Common myeloid progenitor, CD34-positive (primary cell): ENCODE results near the gene CNTN4.

Experiments used
- CTCF ChIA-PET: fragments of 350-600 bp; sonication (Branson Sonifier 250); formaldehyde crosslinking; loops from one replicate; lab custom pipeline; 2021; ENCODE audit warnings: antibody characterized with exemption; lab: Charles Lee
- POLR2A ChIA-PET: fragments of 350-600 bp; sonication (Branson Sonifier 250); formaldehyde crosslinking; loops from one replicate; lab custom pipeline; 2021; ENCODE audit warnings: antibody characterized with exemption; lab: Charles Lee
- DNase-seq, 3 donors: peaks; one replicate each; pipeline versions ENCODE4 v3.0.0 to v3.0.0-alpha.2; 2013
- H3K27ac ChIP-seq, 2 experiments: 1 replicate in 1 of 2; 2 replicates in 1 of 2; pipeline ENCODE4 v1.7.0; 2013; ENCODE audit warnings: inconsistent platforms in 2 of 2, low read length in 2 of 2, mild to moderate bottlenecking in 2 of 2, low read depth in 1 of 2, moderate library complexity in 1 of 2; ENCODE audit not compliant: severe bottlenecking in 2 of 2, insufficient read depth in 1 of 2, poor library complexity in 1 of 2
- H3K27me3 ChIP-seq, 5 experiments: replicated peaks in 2 of 5; 1 replicate in 3 of 5; 2 replicates in 2 of 5; pipeline versions ENCODE4 v1.6.1 to v1.7.0; 2013; ENCODE audit warnings: low read length in 4 of 5, mild to moderate bottlenecking in 2 of 5, moderate library complexity in 2 of 5, inconsistent platforms in 1 of 5; ENCODE audit not compliant: insufficient read depth in 5 of 5, control insufficient read depth in 4 of 5
- H3K36me3 ChIP-seq, 4 experiments: 1 replicate in 2 of 4; 2 replicates in 2 of 4; pipeline versions ENCODE4 v1.6.1 to v1.7.0; 2013; ENCODE audit warnings: low read length in 3 of 4, control low read depth in 1 of 4, mild to moderate bottlenecking in 1 of 4; ENCODE audit not compliant: control insufficient read depth in 4 of 4, insufficient read depth in 4 of 4
- H3K4me1 ChIP-seq, 4 experiments: 1 replicate in 3 of 4; 2 replicates in 1 of 4; pipeline versions ENCODE4 v1.6.1 to v1.7.1; 2013; ENCODE audit warnings: low read length in 3 of 4, mild to moderate bottlenecking in 3 of 4, control low read depth in 1 of 4, inconsistent platforms in 1 of 4, moderate library complexity in 1 of 4; ENCODE audit not compliant: control insufficient read depth in 4 of 4, insufficient read depth in 4 of 4; ENCODE audit errors: control extremely low read depth in 1 of 4
- H3K4me3 ChIP-seq, 7 experiments: 1 replicate in 4 of 7; 2 replicates in 3 of 7; pipeline versions ENCODE4 v1.5.1 to v1.7.0; 2013; ENCODE audit warnings: mild to moderate bottlenecking in 7 of 7, low read length in 6 of 7, moderate library complexity in 6 of 7, inconsistent platforms in 2 of 7, low read depth in 2 of 7, control low read depth in 1 of 7; ENCODE audit not compliant: insufficient read depth in 4 of 7, control insufficient read depth in 1 of 7; ENCODE audit errors: extremely low read depth in 1 of 7
- H3K9me3 ChIP-seq, 5 experiments: 1 replicate in 4 of 5; 2 replicates in 1 of 5; pipeline versions ENCODE4 v1.6.1 to v1.7.1; 2013; ENCODE audit warnings: low read length in 4 of 5, mild to moderate bottlenecking in 2 of 5, inconsistent platforms in 1 of 5, low read depth in 1 of 5, moderate library complexity in 1 of 5; ENCODE audit not compliant: control insufficient read depth in 4 of 5, insufficient read depth in 2 of 5; ENCODE audit errors: control extremely low read depth in 1 of 5
- WGBS: methylation state at CpG from one replicate; pipeline ENCODE4 v1.1.5; 2013; ENCODE audit not compliant: insufficient coverage; 5-methylcytosine and 5-hydroxymethylcytosine counted together

The CNTN4 gene

DNA sequence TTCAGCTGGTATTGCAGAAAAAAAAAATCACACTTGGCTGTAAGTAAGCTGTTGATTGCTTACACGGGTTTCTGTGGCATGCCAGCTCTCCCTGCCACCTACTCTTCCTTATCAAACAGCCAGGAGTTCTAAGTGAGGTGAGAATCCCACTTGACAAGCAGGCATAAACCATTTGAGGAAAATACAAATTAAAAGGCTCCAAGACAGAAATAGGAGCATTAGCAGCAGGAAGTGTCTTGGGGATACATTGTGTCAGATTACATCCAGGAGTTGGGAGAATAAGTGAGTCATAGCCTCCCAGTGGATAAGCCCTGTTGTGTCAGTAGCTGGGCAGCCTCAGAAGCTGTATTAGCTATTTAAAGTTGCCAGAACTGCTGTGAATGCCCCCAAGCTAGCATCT is 256.0 kb downstream of the CNTN4 start:
- no peak for DNase-seq
- no peaks in the 10 kb centered on the region for H3K36me3 ChIP-seq
- ChIA-PET POLR2A (no interaction called here), CTCF (no interaction called here)
- H3K27ac ChIP-seq: no peak overlapping the region
- no peak overlapping the region for H3K4me3 ChIP-seq
- WGBS: no CpG with 5 or more reads among the region's 1 CpG
- no peaks in the 10 kb centered on the region for H3K4me1 ChIP-seq
- H3K9me3 ChIP-seq: peaks cover 0 to 1% (median 0%) of the 10 kb centered on the region in 5 experiments
- no peaks in the 10 kb centered on the region for H3K27me3 ChIP-seq

- H3K4me3 ChIP-seq: no peak overlapping the region
- H3K9me3 ChIP-seq: peaks cover 0 to 1% (median 0%) of the 10 kb centered on the region in 5 experiments
- H3K27me3 ChIP-seq: no peaks in the 10 kb centered on the region
- no peak for DNase-seq
- CTCF ChIA-PET: no interaction called here
- no peaks in the 10 kb centered on the region for H3K36me3 ChIP-seq
- no peaks in the 10 kb centered on the region for H3K4me1 ChIP-seq
- no CpG with 5 or more reads among the region's 3 CpGs for WGBS
- H3K27ac ChIP-seq: no peak overlapping the region
- POLR2A ChIA-PET: no interaction called here
These were observed 257.8 kb downstream of the CNTN4 start for GRCh38 chr3:2356298-2356950.

GRCh38 chr3:2360815-2361214 is 262.1 kb downstream of the CNTN4 start:
- WGBS: 100% methylated on average over 1 of the region's 2 CpGs
- H3K9me3 ChIP-seq: no peaks in the 10 kb centered on the region
- ChIA-PET POLR2A (no interaction called here), CTCF (no interaction called here)
- H3K4me1 ChIP-seq: no peaks in the 10 kb centered on the region
- DNase-seq: no peak
- no peaks in the 10 kb centered on the region for H3K36me3 ChIP-seq
- H3K4me3 ChIP-seq: no peak overlapping the region
- no peak overlapping the region for H3K27ac ChIP-seq
- no peaks in the 10 kb centered on the region for H3K27me3 ChIP-seq

- no peak overlapping the region for H3K27ac ChIP-seq
- 95% methylated on average over 3 of the region's 6 CpGs for WGBS
- no peaks in the 10 kb centered on the region for H3K27me3 ChIP-seq
- H3K4me1 ChIP-seq: no peaks in the 10 kb centered on the region
- H3K4me3 ChIP-seq: no peak overlapping the region
- no peaks in the 10 kb centered on the region for H3K36me3 ChIP-seq
- DNase-seq: no peak
- H3K9me3 ChIP-seq: no peaks in the 10 kb centered on the region
- ChIA-PET CTCF (no interaction called here), POLR2A (no interaction called here)
These were observed 263.5 kb downstream of the CNTN4 start for GRCh38 chr3:2362122-2362521.

DNA sequence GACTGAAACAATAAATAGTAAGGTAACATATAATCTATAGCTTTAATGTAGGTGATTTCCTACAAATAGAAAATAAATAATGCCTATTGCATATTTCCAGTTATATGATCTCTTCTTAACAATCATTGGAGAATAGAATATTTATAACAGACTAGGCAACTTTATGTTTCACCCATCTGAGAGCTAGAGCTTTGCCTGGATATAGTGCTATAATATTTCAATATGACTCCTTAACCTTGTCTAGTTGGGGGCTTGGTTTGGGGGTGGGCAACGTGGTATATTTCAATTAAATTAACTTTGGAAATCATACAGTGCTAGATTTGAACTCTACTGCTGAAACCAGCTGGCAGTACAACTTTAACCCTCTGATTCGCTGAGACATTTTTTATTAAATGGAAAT is 265.2 kb downstream of the CNTN4 start:
- Histone ChIP-seq H3K27ac (no peak overlapping the region), H3K4me1 (no peaks in the 10 kb centered on the region), H3K9me3 (no peaks in the 10 kb centered on the region), H3K4me3 (no peak overlapping the region), H3K36me3 (no peaks in the 10 kb centered on the region), H3K27me3 (no peaks in the 10 kb centered on the region)
- CTCF ChIA-PET: no interaction called here
- WGBS: 83% methylated on average over 1 of the region's 2 CpGs
- DNase-seq: no peak
- POLR2A ChIA-PET: no interaction called here

DNA sequence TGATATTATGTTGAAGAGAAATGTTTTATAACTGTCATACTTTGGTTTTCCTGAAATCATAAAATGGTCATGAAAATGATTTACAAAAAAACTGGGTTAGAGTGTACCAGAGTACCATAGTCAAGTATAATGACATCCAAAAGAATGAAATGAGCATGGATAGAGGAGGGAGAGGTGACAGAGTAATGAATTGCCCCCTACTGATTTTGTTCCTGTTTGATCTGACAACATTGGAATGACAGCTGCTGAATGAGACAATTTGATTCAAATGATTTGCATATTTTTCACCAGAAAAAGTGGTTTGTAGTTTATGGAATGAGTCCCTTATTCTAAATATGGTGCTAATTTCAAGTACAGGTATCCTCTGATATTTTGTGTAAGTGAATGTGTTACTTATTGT is 271.7 kb downstream of the CNTN4 start:
- Histone ChIP-seq H3K4me3 (no peak overlapping the region), H3K4me1 (no peaks in the 10 kb centered on the region), H3K36me3 (no peaks in the 10 kb centered on the region), H3K27me3 (no peaks in the 10 kb centered on the region), H3K9me3 (no peaks in the 10 kb centered on the region), H3K27ac (no peak overlapping the region)
- ChIA-PET CTCF (no interaction called here), POLR2A (no interaction called here)
- DNase-seq: no peak

GRCh38 chr3:2372306-2372705 is 273.6 kb downstream of the CNTN4 start:
- no peaks in the 10 kb centered on the region for H3K4me1 ChIP-seq
- WGBS: no CpG with 5 or more reads among the region's 1 CpG
- no peaks in the 10 kb centered on the region for H3K9me3 ChIP-seq
- no peak overlapping the region for H3K4me3 ChIP-seq
- H3K27me3 ChIP-seq: no peaks in the 10 kb centered on the region
- no peak overlapping the region for H3K27ac ChIP-seq
- DNase-seq: no peak
- ChIA-PET CTCF (no interaction called here), POLR2A (no interaction called here)
- no peaks in the 10 kb centered on the region for H3K36me3 ChIP-seq
